ENCODE data around the gene DDX10.

DNA sequence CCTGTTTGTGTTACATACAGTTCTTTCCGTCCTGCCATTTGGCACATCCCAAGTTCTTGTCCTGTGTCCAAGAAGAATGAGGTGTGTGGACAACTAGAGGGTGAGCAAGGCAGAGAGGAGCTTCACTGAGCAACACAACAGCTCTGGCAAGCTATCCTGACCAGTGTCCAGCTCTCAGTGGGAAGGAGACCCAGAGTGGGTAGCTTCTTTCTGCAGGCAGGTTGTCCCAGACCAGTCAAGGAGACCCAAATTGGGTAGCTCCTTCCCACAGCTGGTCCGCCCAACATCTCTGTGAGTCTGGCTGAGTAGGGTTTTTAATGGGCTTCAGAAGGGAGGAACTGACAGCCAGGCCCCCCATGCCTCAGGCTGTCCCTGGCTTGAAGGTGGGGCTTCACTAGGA is 36.1 kb upstream of the DDX10 start:
- TF ChIP-seq, protein P1, sequence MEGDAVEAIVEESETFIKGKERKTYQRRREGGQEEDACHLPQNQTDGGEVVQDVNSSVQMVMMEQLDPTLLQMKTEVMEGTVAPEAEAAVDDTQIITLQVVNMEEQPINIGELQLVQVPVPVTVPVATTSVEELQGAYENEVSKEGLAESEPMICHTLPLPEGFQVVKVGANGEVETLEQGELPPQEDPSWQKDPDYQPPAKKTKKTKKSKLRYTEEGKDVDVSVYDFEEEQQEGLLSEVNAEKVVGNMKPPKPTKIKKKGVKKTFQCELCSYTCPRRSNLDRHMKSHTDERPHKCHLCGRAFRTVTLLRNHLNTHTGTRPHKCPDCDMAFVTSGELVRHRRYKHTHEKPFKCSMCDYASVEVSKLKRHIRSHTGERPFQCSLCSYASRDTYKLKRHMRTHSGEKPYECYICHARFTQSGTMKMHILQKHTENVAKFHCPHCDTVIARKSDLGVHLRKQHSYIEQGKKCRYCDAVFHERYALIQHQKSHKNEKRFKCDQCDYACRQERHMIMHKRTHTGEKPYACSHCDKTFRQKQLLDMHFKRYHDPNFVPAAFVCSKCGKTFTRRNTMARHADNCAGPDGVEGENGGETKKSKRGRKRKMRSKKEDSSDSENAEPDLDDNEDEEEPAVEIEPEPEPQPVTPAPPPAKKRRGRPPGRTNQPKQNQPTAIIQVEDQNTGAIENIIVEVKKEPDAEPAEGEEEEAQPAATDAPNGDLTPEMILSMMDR (IDR thresholded peaks at IDR 0.05), result no peak
- no peak for TF ChIP-seq POLR2A (IDR thresholded peaks at IDR 0.05; ENCODE audit: low read depth)
- no peak for TF ChIP-seq EP300 (IDR thresholded peaks at IDR 0.05)
- TF ChIP-seq POLR2AphosphoS5 (IDR thresholded peaks at IDR 0.05), result no peak
